Endothelial cell of umbilical vein (primary cell): ENCODE results near the gene JAML. TPM values are rescaled to one million over a fixed set of nuclear protein-coding genes. Genes with fewer than 3 reads are reported as not detected.

Experiments
- BruUV-seq: library from RNA; stranded (reverse); fragments of 400-500 nt; replicated peaks from 2 replicates; lab custom pipeline; 2021; lab: Mats Ljungman, UMichigan
- CTCF ChIA-PET: fragments of 300-600, 350-600 bp; sonication (Branson Sonifier 250); formaldehyde crosslinking; loops from one replicate; lab custom pipeline; 2021; ENCODE audit warnings: antibody characterized with exemption, inconsistent platforms; lab: Charles Lee
- POLR2A ChIA-PET: fragments of 300-600, 350-600 bp; sonication (Branson Sonifier 250); formaldehyde crosslinking; loops from one replicate; lab custom pipeline; 2021; ENCODE audit warnings: antibody characterized with exemption, inconsistent platforms; lab: Charles Lee
- DNase-seq: peaks from one replicate; pipeline ENCODE4 v3.0.0-alpha.2; 2011; ENCODE audit warnings: low read depth, low spot score
- FAIRE-seq: peaks from 2 replicates; lab custom pipeline; 2011; peaks lifted over from hg19 to GRCh38; lab: Jason Lieb, UNC
- H2AFZ ChIP-seq: 2 replicates; pipeline ENCODE4 v1.6.0; 2012; ENCODE audit warnings: low read depth, low read length, control low read depth, inconsistent platforms
- H3K27ac ChIP-seq: 2 replicates; pipeline ENCODE4 v1.5.1; 2011; ENCODE audit warnings: low read depth, mild to moderate bottlenecking, control low read depth, low read length, moderate library complexity; ENCODE audit not compliant: insufficient read depth
- H3K27me3 ChIP-seq, 2 experiments: 2 replicates each; pipeline versions ENCODE4 v1.6.0 to v1.6.1; 2011; ENCODE audit warnings: low read length in 2 of 2, mixed read lengths in 1 of 2; ENCODE audit not compliant: control insufficient read depth in 2 of 2, insufficient read depth in 2 of 2
- H3K36me3 ChIP-seq, 2 experiments: 2 replicates in 1 of 2; 3 replicates in 1 of 2; pipeline ENCODE4 v1.5.1; 2011; ENCODE audit warnings: low read length in 2 of 2, mild to moderate bottlenecking in 1 of 2, moderate library complexity in 1 of 2; ENCODE audit not compliant: control insufficient read depth in 2 of 2, insufficient read depth in 2 of 2; ENCODE audit errors: extremely low read depth in 1 of 2
- H3K4me1 ChIP-seq: 3 replicates; pipeline ENCODE4 v1.5.1; 2011; ENCODE audit warnings: mild to moderate bottlenecking, low read length; ENCODE audit not compliant: control insufficient read depth, insufficient read depth; ENCODE audit errors: extremely low read depth
- H3K4me2 ChIP-seq: 2 replicates; pipeline ENCODE4 v1.6.1; 2011; ENCODE audit warnings: low read length, control low read depth, mixed read lengths; ENCODE audit not compliant: insufficient read depth
- H3K4me3 ChIP-seq, 3 experiments: fragments of 200-600 bp in 1 of 3; sonication (generic), shearing (Covaris generic) in 1 of 3; replicated peaks in 1 of 3; 2 replicates each; pipeline ENCODE4 v1.5.1; 2011 to 2016; ENCODE audit warnings: control low read depth in 3 of 3, low read length in 3 of 3, mild to moderate bottlenecking in 2 of 3, inconsistent platforms in 1 of 3, low read depth in 1 of 3, moderate library complexity in 1 of 3; ENCODE audit not compliant: insufficient read depth in 1 of 3
- H3K79me2 ChIP-seq: 2 replicates; pipeline ENCODE4 v1.6.0; 2012; ENCODE audit warnings: low read length, inconsistent platforms; ENCODE audit not compliant: control insufficient read depth, insufficient read depth
- H3K9ac ChIP-seq: replicated peaks from 2 replicates; pipeline ENCODE3; 2011; ENCODE audit warnings: low read length, control low read depth; ENCODE audit not compliant: insufficient read depth; ENCODE audit errors: extremely low read depth
- H3K9me1 ChIP-seq: replicated peaks from 3 replicates; pipeline ENCODE4 v1.6.0; 2011; ENCODE audit warnings: mild to moderate bottlenecking, low read length; ENCODE audit not compliant: control insufficient read depth, insufficient read depth; ENCODE audit errors: extremely low read depth
- H3K9me3 ChIP-seq: replicated peaks from 2 replicates; pipeline ENCODE4 v1.5.1; 2012; ENCODE audit warnings: low read length, inconsistent platforms; ENCODE audit not compliant: control insufficient read depth, insufficient read depth
- H4K20me1 ChIP-seq: replicated peaks from 2 replicates; pipeline ENCODE3; 2011; ENCODE audit warnings: mild to moderate bottlenecking, low read length; ENCODE audit not compliant: control insufficient read depth, insufficient read depth; ENCODE audit errors: extremely low read depth
- EZH2 ChIP-seq: IDR thresholded peaks from 2 replicates; pipeline ENCODE4 v1.6.1; 2012; ENCODE audit warnings: borderline replicate concordance, low read depth, mild to moderate bottlenecking, moderate library complexity, low read length, inconsistent platforms; ENCODE audit not compliant: severe bottlenecking
- FOS ChIP-seq: IDR thresholded peaks from 2 replicates; pipeline ENCODE4 v1.6.1; 2011; ENCODE audit warnings: mild to moderate bottlenecking, low read length, moderate library complexity, borderline replicate concordance; ENCODE audit not compliant: insufficient read depth
- GATA2 ChIP-seq: IDR thresholded peaks from 2 replicates; pipeline ENCODE4 v1.7.0; 2011; ENCODE audit warnings: low read depth, mild to moderate bottlenecking, moderate library complexity, mixed read lengths, low read length; ENCODE audit not compliant: insufficient read length, insufficient read depth
- JUN ChIP-seq: IDR thresholded peaks from 2 replicates; pipeline ENCODE4 v1.6.1; 2011; ENCODE audit warnings: borderline replicate concordance, low read depth; ENCODE audit not compliant: insufficient read length, insufficient read depth
- MYC ChIP-seq: IDR thresholded peaks from one replicate; pipeline ENCODE4 v1.6.1; 2011; ENCODE audit warnings: mild to moderate bottlenecking, low read depth, low read length
- POLR2A ChIP-seq: IDR thresholded peaks from 2 replicates; pipeline ENCODE4 v1.6.1; 2012; ENCODE audit warnings: low read depth, mild to moderate bottlenecking, control low read depth, low read length
- POLR2AphosphoS5 ChIP-seq: IDR thresholded peaks from 2 replicates; pipeline ENCODE4 v1.6.1; 2012; ENCODE audit warnings: low read depth, mild to moderate bottlenecking, control low read depth, low read length, moderate library complexity; ENCODE audit not compliant: insufficient read depth
- dilution Hi-C: fragments of 300-500 bp; cut with MboI; formaldehyde crosslinking; loops from one replicate; pipeline ENCODE4 v1.15.0; 2019; ENCODE audit warnings: low sequenced_read_pairs; ENCODE audit not compliant: extremely low pct_ligation_motif_present
- intact Hi-C: fragments of 100-400 bp; cut with micrococcal nuclease; formaldehyde crosslinking; loops from one replicate; pipeline ENCODE4 v1.10.0; 2022
- polyA plus RNA-seq, 4 experiments: library from polyadenylated mRNA; depleted of rRNA in 3 of 4; stranded (reverse) in 3 of 4; unstranded in 1 of 4; fragments of >200 nt; gene quantifications; 2 replicates each; pipeline versions ENCODE4 v1.2.1 to v1.2.3, GENCODE V29; 2011 to 2012; ENCODE audit warnings: missing spikeins in 1 of 4
- total RNA-seq: library from RNA; stranded (reverse); gene quantifications from 2 replicates; pipeline ENCODE4 v1.2.3, GENCODE V29; 2021
- TF ChIP-seq, protein P1 (sequence below), 2 donors: IDR thresholded peaks; 1 replicate in 1 of 2; 2 replicates in 1 of 2; pipeline ENCODE4 v1.5.1; 2011; ENCODE audit warnings: low read length in 2 of 2, mild to moderate bottlenecking in 2 of 2, moderate library complexity in 2 of 2, control low read depth in 1 of 2, inconsistent platforms in 1 of 2, low read depth in 1 of 2; ENCODE audit not compliant: insufficient read depth in 1 of 2; ENCODE audit errors: extremely low read depth in 1 of 2
- TF ChIP-seq, protein P2 (sequence below): IDR thresholded peaks from 2 replicates; pipeline ENCODE4 v1.6.1; 2011; ENCODE audit not compliant: insufficient read depth, insufficient read length

The JAML gene
- total and polyA plus RNA-seq, 2 donors (not counting 3 experiments of a cell fraction or from before 2014, with no cell fraction given): 0.04 to 0.35 TPM

DNA sequence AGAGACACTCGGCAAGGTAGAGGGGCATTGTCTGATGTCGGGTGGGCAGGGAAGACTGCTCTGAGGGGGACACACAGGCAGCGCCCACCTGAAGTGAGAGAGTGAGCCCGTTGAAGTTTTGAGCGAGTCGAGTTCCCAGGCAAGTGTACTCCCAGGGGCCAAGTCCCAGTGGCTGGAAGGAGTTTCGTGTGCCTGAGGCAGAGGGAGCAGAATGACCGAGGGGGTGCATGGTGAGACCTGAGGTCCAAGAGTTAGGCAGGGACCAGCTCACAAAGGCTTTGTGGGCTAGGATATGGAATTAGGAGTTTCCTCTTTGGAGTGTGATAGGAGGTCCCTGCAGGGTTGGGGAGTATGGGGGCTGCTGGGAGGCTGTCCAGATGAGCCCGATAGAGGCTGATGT lies 54.6 kb downstream of the JAML start:
- BruUV-seq: no TSS peak
- DNase-seq (no peak), FAIRE-seq (no peak)
- Histone ChIP-seq H3K79me2 (no peaks in the 10 kb centered on the region), H3K4me1 (no peaks in the 10 kb centered on the region), H3K9ac (no peak overlapping the region), H3K27me3 (peaks cover 7 to 20% of the 10 kb centered on the region in 2 experiments), H3K27ac (no peak overlapping the region), H3K4me3 (no peak overlapping the region), H3K4me2 (no peak overlapping the region), H2AFZ (no peak overlapping the region), H3K9me1 (no peaks in the 10 kb centered on the region), H3K9me3 (no peaks in the 10 kb centered on the region), H4K20me1 (no peaks in the 10 kb centered on the region), H3K36me3 (no peaks in the 10 kb centered on the region)
- TF ChIP-seq, protein P1, sequence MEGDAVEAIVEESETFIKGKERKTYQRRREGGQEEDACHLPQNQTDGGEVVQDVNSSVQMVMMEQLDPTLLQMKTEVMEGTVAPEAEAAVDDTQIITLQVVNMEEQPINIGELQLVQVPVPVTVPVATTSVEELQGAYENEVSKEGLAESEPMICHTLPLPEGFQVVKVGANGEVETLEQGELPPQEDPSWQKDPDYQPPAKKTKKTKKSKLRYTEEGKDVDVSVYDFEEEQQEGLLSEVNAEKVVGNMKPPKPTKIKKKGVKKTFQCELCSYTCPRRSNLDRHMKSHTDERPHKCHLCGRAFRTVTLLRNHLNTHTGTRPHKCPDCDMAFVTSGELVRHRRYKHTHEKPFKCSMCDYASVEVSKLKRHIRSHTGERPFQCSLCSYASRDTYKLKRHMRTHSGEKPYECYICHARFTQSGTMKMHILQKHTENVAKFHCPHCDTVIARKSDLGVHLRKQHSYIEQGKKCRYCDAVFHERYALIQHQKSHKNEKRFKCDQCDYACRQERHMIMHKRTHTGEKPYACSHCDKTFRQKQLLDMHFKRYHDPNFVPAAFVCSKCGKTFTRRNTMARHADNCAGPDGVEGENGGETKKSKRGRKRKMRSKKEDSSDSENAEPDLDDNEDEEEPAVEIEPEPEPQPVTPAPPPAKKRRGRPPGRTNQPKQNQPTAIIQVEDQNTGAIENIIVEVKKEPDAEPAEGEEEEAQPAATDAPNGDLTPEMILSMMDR (IDR thresholded peaks at IDR 0.05; ENCODE audit: extremely low read depth in 1 of 2, insufficient read depth in 1 of 2, low read depth in 1 of 2, low read length in 2 of 2): no peak
- TF ChIP-seq, protein P2, sequence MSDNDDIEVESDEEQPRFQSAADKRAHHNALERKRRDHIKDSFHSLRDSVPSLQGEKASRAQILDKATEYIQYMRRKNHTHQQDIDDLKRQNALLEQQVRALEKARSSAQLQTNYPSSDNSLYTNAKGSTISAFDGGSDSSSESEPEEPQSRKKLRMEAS: no peak
- TF ChIP-seq GATA2 (no peak), JUN (no peak), FOS (no peak), MYC (no peak), POLR2AphosphoS5 (no peak), POLR2A (no peak), EZH2 (no peak)
- ChIA-PET CTCF (interaction anchor here (1.0 to 4.7 kb wide), 8 partner anchors 9 to 362 kb away, joined by 3 to 112 read pairs (median 12); no protein-coding TSS in a partner anchor), POLR2A (no interaction called here)
- intact Hi-C loops: no loop called here
- dilution Hi-C loops: no loop called here
